ENCODE data around the gene SMCHD1.

- TF ChIP-seq POLR2A (IDR thresholded peaks at IDR 0.05), result no peak
- TF ChIP-seq CTCF (IDR thresholded peaks at IDR 0.05), result no peak
These were observed 37.5 kb upstream of the SMCHD1 start for GRCh38 chr18:2618009-2618408.

Measured in esophagus squamous epithelium (tissue), 4 donors.